Stimulated activated CD8-positive, alpha-beta memory T cell treated with anti-CD3 and anti-CD28 coated beads, Interleukin-12 subunit alpha, Interleukin-12 subunit beta, amount 100 ng/mL, for 24 hours (primary cell): ENCODE results near the gene ITGA8.

ENCODE experiments used
- DNase-seq: peaks from one replicate; pipeline ENCODE4 v3.0.0-alpha.2; 2020; ENCODE audit errors: extremely low read depth

ITGA8 gene

GRCh38 chr10:15735763-15736162 is 16.0 kb upstream of the ITGA8 start:
- no peak for DNase-seq

GRCh38 chr10:15730341-15730740 is 10.6 kb upstream of the ITGA8 start:
- no peak for DNase-seq

- DNase-seq: no peak
These were observed 10.2 kb upstream of the ITGA8 start for GRCh38 chr10:15729890-15730289.

- DNase-seq: no peak
These were observed 6.3 kb upstream of the ITGA8 start for GRCh38 chr10:15726042-15726441.

- DNase-seq: no peak
These were observed 5.9 kb upstream of the ITGA8 start for GRCh38 chr10:15725603-15726002.

- DNase-seq: no peak
These were observed 5.0 kb upstream of the ITGA8 start for GRCh38 chr10:15724683-15725082.

GRCh38 chr10:15723803-15724202 is 4.1 kb upstream of the ITGA8 start:
- DNase-seq: no peak

- DNase-seq: no peak
These were observed 1.0 kb upstream of the ITGA8 start for GRCh38 chr10:15720635-15721287.

- DNase-seq: no peak
These were observed 448 bp downstream of the ITGA8 start for GRCh38 chr10:15719049-15719898.

GRCh38 chr10:15718694-15719048 is 1.1 kb downstream of the ITGA8 start:
- no peak for DNase-seq

GRCh38 chr10:15715619-15716227 is 4.0 kb downstream of the ITGA8 start:
- no peak for DNase-seq

GRCh38 chr10:15714847-15715246 is 4.9 kb downstream of the ITGA8 start:
- no peak for DNase-seq

- no peak for DNase-seq
These were observed 6.8 kb downstream of the ITGA8 start for GRCh38 chr10:15712883-15713282.

GRCh38 chr10:15710455-15710854 is 9.3 kb downstream of the ITGA8 start:
- DNase-seq: no peak

GRCh38 chr10:15705298-15705697 is 14.4 kb downstream of the ITGA8 start:
- DNase-seq: no peak

GRCh38 chr10:15704581-15704968 is 15.1 kb downstream of the ITGA8 start:
- no peak for DNase-seq

- DNase-seq: no peak
These were observed 15.7 kb downstream of the ITGA8 start for GRCh38 chr10:15703944-15704580.

- DNase-seq: no peak
These were observed 16.4 kb downstream of the ITGA8 start for GRCh38 chr10:15703151-15703880.

- no peak for DNase-seq
These were observed 19.5 kb downstream of the ITGA8 start for GRCh38 chr10:15700078-15700674.

- no peak for DNase-seq
These were observed 23.9 kb downstream of the ITGA8 start for GRCh38 chr10:15695852-15696251.

- DNase-seq: no peak
These were observed 29.7 kb downstream of the ITGA8 start for GRCh38 chr10:15690031-15690430.
